Brain microvascular endothelial cell (primary cell): ENCODE data around the gene TOR1AIP1.
"Not testable (repeated sequence)": the region's sequence is repeated elsewhere in the genome, so short reads cannot be mapped to it uniquely, and the experiment has no call there.

ENCODE experiments used
- DNase-seq: peaks from one replicate; pipeline ENCODE4 v3.0.0-alpha.2; 2020
- H3K27ac ChIP-seq: fragments of 250-450 bp; sonication (Bioruptor Pico); 2 replicates; pipeline ENCODE4 v1.5.1; 2020; ENCODE audit warnings: mild to moderate bottlenecking, moderate library complexity
- H3K27me3 ChIP-seq: fragments of 250-450 bp; sonication (Bioruptor Pico); replicated peaks from 2 replicates; pipeline ENCODE4 v1.5.1; 2020; ENCODE audit warnings: mild to moderate bottlenecking
- H3K36me3 ChIP-seq: fragments of 250-450 bp; sonication (Bioruptor Pico); replicated peaks from 2 replicates; pipeline ENCODE4 v1.5.1; 2020; ENCODE audit warnings: mild to moderate bottlenecking
- H3K4me3 ChIP-seq: 2 replicates; pipeline ENCODE4 v1.5.1; 2011; ENCODE audit warnings: low read depth, mild to moderate bottlenecking, control low read depth, low read length, moderate library complexity
- CTCF ChIP-seq: IDR thresholded peaks from 2 replicates; pipeline ENCODE4 v1.5.1; 2011; ENCODE audit warnings: low read depth, mild to moderate bottlenecking, moderate library complexity, low read length, control low read depth, inconsistent platforms; ENCODE audit errors: missing control alignments
- in situ Hi-C: cut with HindIII; loops from 2 replicates; pipeline ENCODE4 v1.10.0; 2017; ENCODE audit warnings: low sequenced_read_pairs, low pct_ligation_motif_present

TOR1AIP1 gene

DNA sequence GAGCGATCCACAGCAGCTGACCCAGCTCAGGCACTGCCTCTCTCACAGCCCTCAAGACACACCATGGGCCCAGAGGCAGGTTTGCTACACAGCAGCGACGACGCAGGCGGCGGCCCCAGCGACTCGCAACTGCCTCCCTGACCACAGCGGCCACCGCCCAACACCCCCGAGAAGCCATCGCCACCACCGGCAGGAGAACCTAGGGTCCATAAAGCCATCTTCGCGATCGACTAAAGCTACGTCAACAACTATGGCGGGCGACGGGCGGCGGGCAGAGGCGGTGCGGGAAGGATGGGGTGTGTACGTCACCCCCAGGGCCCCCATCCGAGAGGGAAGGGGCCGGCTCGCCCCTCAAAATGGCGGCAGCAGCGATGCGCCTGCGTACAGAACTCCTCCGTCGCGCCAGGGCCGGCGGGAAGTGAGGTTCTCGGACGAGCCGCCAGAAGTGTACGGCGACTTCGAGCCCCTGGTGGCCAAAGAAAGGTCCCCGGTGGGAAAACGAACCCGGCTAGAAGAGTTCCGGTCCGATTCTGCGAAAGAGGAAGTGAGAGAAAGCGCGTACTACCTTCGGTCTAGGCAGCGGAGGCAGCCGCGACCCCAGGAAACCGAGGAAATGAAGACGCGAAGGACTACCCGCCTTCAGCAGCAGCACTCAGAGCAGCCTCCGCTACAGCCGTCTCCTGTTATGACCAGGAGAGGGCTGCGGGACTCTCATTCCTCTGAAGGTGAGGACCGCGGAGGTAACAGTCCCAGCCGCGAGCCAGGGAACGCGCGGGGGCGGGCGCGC is at the start of gene TOR1AIP1:
TOR1AIP1 (plus strand) TSS at position 33 of the 787 bp plus-strand sequence; CDS start at position 251, 218 bp downstream.
- in situ Hi-C loops: no loop called here
- Histone ChIP-seq H3K27me3 (no peaks in the 10 kb centered on the region), H3K4me3 (peak within 1 kb of the TSS; percentile 89), H3K36me3 (peaks cover 4% of the 10 kb centered on the region), H3K27ac (peak within 1 kb of the TSS; percentile 99)
- peak; percentile 95 for DNase-seq
- TF ChIP-seq CTCF: peak; percentile 65

- H3K27ac ChIP-seq, H3K4me3 ChIP-seq, H3K27me3 ChIP-seq, H3K36me3 ChIP-seq, DNase-seq, in situ Hi-C loops: not testable (repeated sequence)
These were observed 45.2 kb upstream of the TOR1AIP1 start for GRCh38 chr1:179836686-179837445.

DNA sequence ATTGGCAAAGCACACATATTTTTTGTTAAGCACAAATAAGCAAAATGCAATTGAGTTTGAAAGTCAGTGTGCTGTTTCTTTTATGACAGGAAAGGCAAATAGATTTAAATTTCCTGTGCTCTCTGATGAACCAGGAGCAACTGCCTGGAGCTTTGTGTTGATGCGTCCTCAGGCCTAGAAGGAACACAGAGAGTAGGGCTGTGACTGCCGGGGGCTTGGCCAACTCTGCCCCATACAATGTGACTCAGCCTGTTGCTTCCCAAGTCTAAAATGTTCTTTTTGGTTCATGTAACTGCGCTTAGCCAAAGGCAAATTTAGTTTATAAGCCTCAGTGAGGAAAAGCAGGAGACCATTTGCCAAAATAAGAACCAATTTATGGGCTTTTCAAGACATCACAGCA is 42.0 kb upstream of the TOR1AIP1 start:
- no peak for TF ChIP-seq CTCF
- H3K4me3 ChIP-seq: no peak overlapping the region
- in situ Hi-C loops: no loop called here
- DNase-seq: no peak
- peaks cover 7% of the 10 kb centered on the region for H3K36me3 ChIP-seq
- no peak overlapping the region for H3K27ac ChIP-seq
- no peaks in the 10 kb centered on the region for H3K27me3 ChIP-seq

DNA sequence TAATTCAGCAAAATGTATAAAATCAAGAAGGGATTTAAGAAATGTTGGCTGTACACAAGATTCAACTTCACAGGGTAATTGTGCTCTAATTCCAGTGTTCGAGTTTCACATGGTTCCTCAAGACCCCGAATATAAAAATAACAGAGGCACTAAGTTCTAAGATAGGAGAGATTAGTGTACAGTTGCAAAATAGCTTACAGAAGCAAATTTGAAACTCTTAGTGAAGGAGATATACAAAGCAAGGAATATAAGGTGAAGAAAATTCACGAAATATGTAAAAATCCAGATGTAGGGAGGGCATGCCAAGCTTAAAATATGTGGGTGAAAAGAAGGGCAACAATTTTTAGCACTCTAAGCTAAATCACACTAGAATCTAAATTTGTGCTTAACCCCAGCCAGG is 33.9 kb upstream of the TOR1AIP1 start:
- H3K36me3 ChIP-seq: peaks cover 36% of the 10 kb centered on the region
- TF ChIP-seq CTCF: no peak
- no peak overlapping the region for H3K27ac ChIP-seq
- no peaks in the 10 kb centered on the region for H3K27me3 ChIP-seq
- DNase-seq: no peak
- in situ Hi-C loops: no loop called here
- H3K4me3 ChIP-seq: no peak overlapping the region

- no peak for TF ChIP-seq CTCF
- Histone ChIP-seq H3K27ac (no peak overlapping the region), H3K36me3 (peaks cover 28% of the 10 kb centered on the region), H3K4me3 (no peak overlapping the region), H3K27me3 (no peaks in the 10 kb centered on the region)
- DNase-seq: no peak
- in situ Hi-C loops: loop anchor here (25.0 kb wide), 1 partner anchor 334 kb away; no protein-coding TSS in a partner anchor
These were observed 29.0 kb upstream of the TOR1AIP1 start for GRCh38 chr1:179853102-179853501.

GRCh38 chr1:179855831-179856230 is 26.3 kb upstream of the TOR1AIP1 start:
- not testable (repeated sequence) for H3K27me3 ChIP-seq, H3K27ac ChIP-seq, DNase-seq, H3K4me3 ChIP-seq
- peaks cover 20% of the 10 kb centered on the region for H3K36me3 ChIP-seq
- in situ Hi-C loops: loop anchor here (25.0 kb wide), 1 partner anchor 331 kb away; no protein-coding TSS in a partner anchor
